ENCODE results near the gene LDHB.
"Not testable (repeated sequence)": the region's sequence is repeated elsewhere in the genome, so short reads cannot be mapped to it uniquely, and the experiment has no call there.

The LDHB gene

DNA sequence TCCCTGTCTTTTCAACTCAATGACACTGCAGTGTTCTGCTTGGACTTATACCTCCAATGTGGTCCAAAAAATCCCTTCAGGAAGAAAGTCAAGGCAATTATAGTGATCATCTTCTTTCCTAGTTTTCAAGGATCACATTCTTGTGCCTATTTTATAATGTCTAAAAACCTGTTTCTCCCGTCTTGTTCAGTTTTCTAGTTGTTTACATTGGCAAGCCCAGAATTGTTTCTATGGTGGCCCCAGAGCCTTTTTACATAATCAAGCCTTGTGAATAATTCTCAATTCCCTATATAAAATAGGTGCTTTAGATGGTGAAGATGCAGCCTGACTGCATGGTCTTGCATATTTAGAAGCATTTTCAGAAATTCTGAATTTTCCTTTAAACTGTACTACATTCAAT lies 14.5 kb upstream of the LDHB start:
- no peaks in the 10 kb centered on the region for H3K27me3 ChIP-seq (replicated peaks; ENCODE audit: control insufficient read depth, insufficient read depth, low read length)

DNA sequence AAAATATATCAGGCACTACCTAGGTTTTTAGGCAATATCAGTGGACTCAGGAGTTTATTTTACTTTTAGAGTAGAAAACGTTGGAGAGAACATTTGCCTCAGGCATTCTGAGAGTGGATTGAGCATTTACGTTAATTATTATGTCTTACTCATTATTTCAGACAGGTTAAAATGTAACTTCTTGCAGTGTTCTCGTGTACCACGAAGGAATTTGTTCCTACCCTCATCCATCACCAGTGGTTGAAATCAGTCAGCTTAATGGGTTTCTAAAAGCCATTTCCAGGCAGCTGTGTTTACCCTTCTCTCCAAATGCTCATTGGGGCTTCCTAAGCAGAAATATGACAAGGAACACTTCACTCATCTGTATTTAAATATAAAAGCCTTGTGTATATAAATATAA lies 9.1 kb upstream of the LDHB start:
- no peak for DNase-seq (ENCODE audit: extremely low read depth, insufficient read length)
- TF ChIP-seq, protein P1, sequence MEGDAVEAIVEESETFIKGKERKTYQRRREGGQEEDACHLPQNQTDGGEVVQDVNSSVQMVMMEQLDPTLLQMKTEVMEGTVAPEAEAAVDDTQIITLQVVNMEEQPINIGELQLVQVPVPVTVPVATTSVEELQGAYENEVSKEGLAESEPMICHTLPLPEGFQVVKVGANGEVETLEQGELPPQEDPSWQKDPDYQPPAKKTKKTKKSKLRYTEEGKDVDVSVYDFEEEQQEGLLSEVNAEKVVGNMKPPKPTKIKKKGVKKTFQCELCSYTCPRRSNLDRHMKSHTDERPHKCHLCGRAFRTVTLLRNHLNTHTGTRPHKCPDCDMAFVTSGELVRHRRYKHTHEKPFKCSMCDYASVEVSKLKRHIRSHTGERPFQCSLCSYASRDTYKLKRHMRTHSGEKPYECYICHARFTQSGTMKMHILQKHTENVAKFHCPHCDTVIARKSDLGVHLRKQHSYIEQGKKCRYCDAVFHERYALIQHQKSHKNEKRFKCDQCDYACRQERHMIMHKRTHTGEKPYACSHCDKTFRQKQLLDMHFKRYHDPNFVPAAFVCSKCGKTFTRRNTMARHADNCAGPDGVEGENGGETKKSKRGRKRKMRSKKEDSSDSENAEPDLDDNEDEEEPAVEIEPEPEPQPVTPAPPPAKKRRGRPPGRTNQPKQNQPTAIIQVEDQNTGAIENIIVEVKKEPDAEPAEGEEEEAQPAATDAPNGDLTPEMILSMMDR (IDR thresholded peaks at IDR 0.05; ENCODE audit: insufficient read depth, low read length, poor library complexity, severe bottlenecking), result no peak
- Histone ChIP-seq H3K36me3 (ENCODE audit: control insufficient read depth, insufficient read depth, low read length) (no peaks in the 10 kb centered on the region), H3K4me3 (replicated peaks; ENCODE audit: low read depth, low read length) (no peak overlapping the region), H3K27me3 (replicated peaks; ENCODE audit: control insufficient read depth, insufficient read depth, low read length) (no peaks in the 10 kb centered on the region)

More for the DNA sequence above, 14.5 kb upstream of the LDHB start:
- TF ChIP-seq, protein P1 (IDR thresholded peaks at IDR 0.05; ENCODE audit: insufficient read depth, low read length, poor library complexity, severe bottlenecking), result no peak
- H3K36me3 ChIP-seq (ENCODE audit: control insufficient read depth, insufficient read depth, low read length), result no peaks in the 10 kb centered on the region
- no peak overlapping the region for H3K4me3 ChIP-seq (replicated peaks; ENCODE audit: low read depth, low read length)
- no peak for DNase-seq (ENCODE audit: extremely low read depth, insufficient read length)

DNA sequence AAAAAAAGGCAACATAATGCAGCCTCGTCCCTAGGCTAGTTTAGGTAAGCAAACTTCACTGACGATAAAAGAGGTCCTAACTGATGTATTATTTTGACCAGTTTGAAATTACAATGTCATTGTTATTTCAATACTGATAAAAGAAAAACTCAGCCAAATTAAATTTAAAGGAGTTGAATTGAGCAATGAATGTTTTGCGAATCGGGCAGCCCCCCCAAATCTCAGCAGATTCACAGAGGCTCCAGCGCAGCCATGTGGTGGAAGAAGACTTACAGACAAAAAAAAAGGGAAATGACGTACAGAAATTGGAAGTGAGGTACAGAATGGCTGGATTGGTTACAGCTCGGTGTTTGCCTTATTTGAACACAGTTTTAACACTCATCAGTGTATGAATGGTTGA lies 8.2 kb upstream of the LDHB start:
- TF ChIP-seq, protein P1 (IDR thresholded peaks at IDR 0.05; ENCODE audit: insufficient read depth, low read length, poor library complexity, severe bottlenecking), result no peak
- Histone ChIP-seq H3K36me3 (ENCODE audit: control insufficient read depth, insufficient read depth, low read length) (no peaks in the 10 kb centered on the region), H3K4me3 (replicated peaks; ENCODE audit: low read depth, low read length) (no peak overlapping the region), H3K27me3 (replicated peaks; ENCODE audit: control insufficient read depth, insufficient read depth, low read length) (no peaks in the 10 kb centered on the region)
- no peak for DNase-seq (ENCODE audit: extremely low read depth, insufficient read length)

DNA sequence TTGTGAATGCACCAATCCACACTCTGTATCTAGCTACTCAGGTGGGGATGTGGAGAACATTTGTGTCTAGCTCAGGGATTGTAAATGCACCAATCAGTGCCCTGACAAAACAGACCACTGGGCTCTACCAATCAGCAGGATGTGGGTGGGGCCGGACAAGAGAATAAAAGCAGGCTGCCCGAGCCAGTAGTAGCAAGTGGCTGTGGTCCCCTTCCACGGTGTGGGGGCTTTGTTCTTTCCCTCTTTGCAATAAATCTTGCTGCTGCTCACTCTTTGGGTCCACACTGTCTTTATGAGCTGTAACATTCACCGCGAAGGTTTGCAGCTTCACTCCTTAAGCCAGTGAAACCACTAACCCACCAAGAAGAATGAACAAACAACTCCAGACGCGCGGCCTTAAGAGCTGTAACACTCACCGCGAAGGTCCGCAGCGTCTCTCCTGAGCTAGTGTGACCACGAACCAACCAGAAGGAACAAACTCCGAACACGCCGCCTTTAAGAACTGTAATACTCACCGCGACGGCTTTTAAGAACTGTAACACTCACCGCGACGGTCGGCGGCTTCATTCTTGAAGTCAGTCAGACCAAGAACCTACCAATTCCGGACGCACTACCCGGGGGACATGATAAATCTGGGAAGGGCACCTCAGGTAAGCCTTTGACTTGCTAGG lies 4.6 kb upstream of the LDHB start:
- no peaks in the 10 kb centered on the region for H3K27me3 ChIP-seq (replicated peaks; ENCODE audit: control insufficient read depth, insufficient read depth, low read length)
- H3K4me3 ChIP-seq (replicated peaks; ENCODE audit: low read depth, low read length), result no peak overlapping the region
- TF ChIP-seq, protein P1 (IDR thresholded peaks at IDR 0.05; ENCODE audit: insufficient read depth, low read length, poor library complexity, severe bottlenecking), result no peak
- no peaks in the 10 kb centered on the region for H3K36me3 ChIP-seq (ENCODE audit: control insufficient read depth, insufficient read depth, low read length)
- no peak for DNase-seq (ENCODE audit: extremely low read depth, insufficient read length)

DNA sequence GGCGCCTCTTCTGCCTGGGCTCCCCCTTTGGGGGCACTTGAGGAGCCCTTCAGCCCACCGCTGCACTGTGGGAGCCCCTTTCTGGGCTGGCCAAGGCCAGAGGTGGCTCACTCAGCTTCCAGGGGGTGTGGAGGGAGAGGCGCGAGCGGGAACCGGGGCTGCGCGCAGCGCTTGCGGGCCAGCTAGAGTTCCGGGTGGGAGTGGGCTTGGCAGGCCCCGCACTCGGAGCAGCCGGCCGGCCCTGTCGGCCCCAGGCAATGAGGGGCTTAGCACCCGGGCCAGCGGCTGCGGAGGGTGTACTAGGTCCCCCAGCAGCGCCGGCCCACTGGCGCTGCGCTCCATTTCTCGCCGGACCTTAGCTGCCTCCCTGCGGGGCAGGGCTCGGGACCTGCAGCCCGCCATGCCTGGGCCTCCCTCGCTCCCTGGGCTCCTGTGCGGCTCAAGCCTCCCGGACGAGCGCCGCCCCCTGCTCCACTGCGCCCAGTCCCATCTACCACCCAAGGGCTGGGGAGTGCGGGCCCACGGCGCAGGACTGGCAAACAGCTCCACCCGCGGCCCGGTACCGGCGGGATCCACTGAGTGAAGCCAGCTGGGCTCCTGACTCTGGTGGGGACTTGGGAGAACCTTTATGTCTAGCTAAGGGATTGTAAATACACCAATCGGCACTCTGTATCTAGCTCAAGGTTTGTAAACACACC lies 3.9 kb upstream of the LDHB start:
- not testable (repeated sequence) for DNase-seq (ENCODE audit: extremely low read depth, insufficient read length); H3K36me3 ChIP-seq (ENCODE audit: control insufficient read depth, insufficient read depth, low read length); H3K4me3 ChIP-seq (replicated peaks; ENCODE audit: low read depth, low read length); H3K27me3 ChIP-seq (replicated peaks; ENCODE audit: control insufficient read depth, insufficient read depth, low read length)

DNA sequence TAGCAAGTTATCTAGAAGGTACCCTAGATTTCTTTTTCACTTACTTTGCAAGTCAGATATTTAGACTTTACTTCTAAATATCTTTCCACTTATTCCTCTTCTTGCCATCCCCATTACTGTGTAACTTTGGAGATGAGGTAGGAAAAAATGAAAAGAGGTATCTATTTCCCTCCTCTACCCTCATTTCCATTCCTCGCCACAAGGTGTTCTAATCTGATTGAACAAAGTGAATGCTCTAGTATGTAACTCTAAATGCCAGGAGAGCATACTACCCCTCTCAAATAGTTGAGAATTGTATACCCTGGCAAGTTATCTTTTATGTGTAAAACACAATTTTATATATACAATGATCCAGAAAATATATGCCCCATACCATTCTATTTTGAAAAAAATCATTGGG lies 1.7 kb upstream of the LDHB start:
- no peak for DNase-seq (ENCODE audit: extremely low read depth, insufficient read length)
- Histone ChIP-seq H3K4me3 (replicated peaks; ENCODE audit: low read depth, low read length) (no peak overlapping the region), H3K36me3 (ENCODE audit: control insufficient read depth, insufficient read depth, low read length) (no peaks in the 10 kb centered on the region; the same call in 1 of the 2 replicates), H3K27me3 (replicated peaks; ENCODE audit: control insufficient read depth, insufficient read depth, low read length) (no peaks in the 10 kb centered on the region)
- TF ChIP-seq, protein P1 (IDR thresholded peaks at IDR 0.05; ENCODE audit: insufficient read depth, low read length, poor library complexity, severe bottlenecking), result peak; percentile 1
